Astrocyte (in vitro differentiated cells and primary cell): ENCODE data around the gene MRPS9. TPM values are rescaled to one million over a fixed set of nuclear protein-coding genes. Genes with fewer than 3 reads are reported as not detected.
A peak's percentile ranks its signal among the peaks of the same experiment; 100 is the strongest.

Experiments
- DNase-seq: peaks from one replicate; pipeline ENCODE4 v3.0.0-alpha.2; 2010; ENCODE audit warnings: low read depth
- FAIRE-seq: peaks from 2 replicates; lab custom pipeline; 2011; peaks lifted over from hg19 to GRCh38; lab: Jason Lieb, UNC
- H2AFZ ChIP-seq: 2 replicates; pipeline ENCODE4 v1.6.0; 2012; ENCODE audit warnings: low read depth, low read length, inconsistent platforms
- H3K27ac ChIP-seq: 2 replicates; pipeline ENCODE4 v1.5.1; 2011; ENCODE audit warnings: low read depth, low read length, inconsistent platforms
- H3K27me3 ChIP-seq: 2 replicates; pipeline ENCODE4 v1.6.0; 2011; ENCODE audit warnings: low read length, inconsistent platforms; ENCODE audit not compliant: insufficient read depth
- H3K36me3 ChIP-seq: 2 replicates; pipeline ENCODE4 v1.5.1; 2011; ENCODE audit warnings: low read length, inconsistent platforms; ENCODE audit not compliant: insufficient read depth
- H3K4me1 ChIP-seq: 2 replicates; pipeline ENCODE4 v1.5.1; 2011; ENCODE audit warnings: low read length, inconsistent platforms; ENCODE audit not compliant: insufficient read depth
- H3K4me2 ChIP-seq: 2 replicates; pipeline ENCODE4 v1.6.0; 2012; ENCODE audit warnings: low read length, inconsistent platforms
- H3K4me3 ChIP-seq: 2 replicates; pipeline ENCODE4 v1.5.1; 2011; ENCODE audit warnings: low read depth, mild to moderate bottlenecking, low read length, inconsistent platforms; ENCODE audit not compliant: insufficient read depth
- H3K79me2 ChIP-seq: 2 replicates; pipeline ENCODE4 v1.6.0; 2012; ENCODE audit warnings: mild to moderate bottlenecking, low read length, inconsistent platforms; ENCODE audit not compliant: insufficient read depth
- H3K9ac ChIP-seq: 2 replicates; pipeline ENCODE4 v1.6.0; 2012; ENCODE audit warnings: mild to moderate bottlenecking, low read length, inconsistent platforms
- H3K9me3 ChIP-seq: 2 replicates; pipeline ENCODE4 v1.5.1; 2012; ENCODE audit warnings: low read depth, mild to moderate bottlenecking, low read length, inconsistent platforms; ENCODE audit not compliant: insufficient read depth
- H4K20me1 ChIP-seq: 2 replicates; pipeline ENCODE4 v1.6.0; 2012; ENCODE audit warnings: low read length, inconsistent platforms; ENCODE audit not compliant: insufficient read depth
- H3K27ac Mint-ChIP-seq: one replicate; pipeline ENCODE4 v1.8.0; 2021; ENCODE audit warnings: mild to moderate bottlenecking, mixed read lengths; ENCODE audit not compliant: unreplicated experiment
- H3K27me3 Mint-ChIP-seq: one replicate; pipeline ENCODE4 v1.8.0; 2021; ENCODE audit warnings: low read depth, mixed read lengths; ENCODE audit not compliant: unreplicated experiment
- H3K36me3 Mint-ChIP-seq: one replicate; pipeline ENCODE4 v1.8.0; 2021; ENCODE audit warnings: low read depth, mixed read lengths; ENCODE audit not compliant: unreplicated experiment
- H3K4me1 Mint-ChIP-seq: one replicate; pipeline ENCODE4 v1.8.0; 2021; ENCODE audit warnings: low read depth, mixed read lengths; ENCODE audit not compliant: unreplicated experiment
- H3K4me3 Mint-ChIP-seq: one replicate; pipeline ENCODE4 v1.8.0; 2021; ENCODE audit warnings: mild to moderate bottlenecking, moderate library complexity, mixed read lengths; ENCODE audit not compliant: unreplicated experiment
- H3K9me3 Mint-ChIP-seq: one replicate; pipeline ENCODE4 v1.8.0; 2021; ENCODE audit warnings: mild to moderate bottlenecking, mixed read lengths; ENCODE audit not compliant: unreplicated experiment
- CTCF ChIP-seq: IDR thresholded peaks from 2 replicates; pipeline ENCODE4 v1.5.1; 2011; ENCODE audit warnings: low read depth, mild to moderate bottlenecking, inconsistent platforms, low read length, moderate library complexity; ENCODE audit not compliant: insufficient read depth
- EZH2 ChIP-seq: IDR thresholded peaks from 2 replicates; pipeline ENCODE4 v1.6.1; 2012; ENCODE audit warnings: mild to moderate bottlenecking, low read length, inconsistent platforms; ENCODE audit not compliant: insufficient read depth
- total RNA-seq: library from RNA; stranded (reverse); gene quantifications from 2 replicates; pipeline ENCODE4 v1.2.1, GENCODE V29; 2021

Gene MRPS9
- total RNA-seq, 1 donor from 2014 or later, result 32.3 TPM

GRCh38 chr2:105113616-105114291 lies 75.9 kb downstream of the MRPS9 start:
- FAIRE-seq, result no peak

DNA sequence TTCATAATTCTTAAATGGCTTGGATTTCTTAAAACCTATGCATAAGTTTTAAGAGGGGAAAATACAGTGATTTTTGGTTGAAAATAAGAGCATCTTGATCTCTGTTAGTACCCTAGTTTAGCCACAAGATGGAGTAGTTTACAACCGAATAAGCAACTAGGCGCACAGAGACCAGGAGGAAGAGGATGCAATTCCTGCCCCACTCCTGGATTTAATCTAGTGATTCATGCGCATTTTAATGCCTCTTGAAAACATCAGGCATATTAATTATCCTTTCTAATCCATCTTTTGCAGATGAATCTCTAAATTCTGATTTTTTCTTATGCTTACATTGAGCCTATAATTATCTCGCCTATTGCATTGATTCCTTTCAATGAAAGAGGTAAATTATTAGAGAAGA lies 76.7 kb downstream of the MRPS9 start:
- no peak overlapping the region for H2AFZ ChIP-seq
- FAIRE-seq, result peak; percentile 74

More at GRCh38 chr2:105113616-105114291, 75.9 kb downstream of the MRPS9 start:
- TF ChIP-seq EZH2 (no peak), CTCF (no peak)
- H3K4me2 ChIP-seq, result no peak overlapping the region
- H3K36me3 ChIP-seq, result no peaks in the 10 kb centered on the region
- no peaks in the 10 kb centered on the region for H3K4me1 ChIP-seq
- Mint-ChIP-seq H3K36me3 (peaks cover 2% of the 10 kb centered on the region), H3K4me3 (no peak overlapping the region), H3K27ac (no peak overlapping the region), H3K9me3 (peaks cover 2% of the 10 kb centered on the region), H3K4me1 (peaks cover 6% of the 10 kb centered on the region), H3K27me3 (peaks cover 3% of the 10 kb centered on the region)
- no peaks in the 10 kb centered on the region for H3K9me3 ChIP-seq
- H3K27ac ChIP-seq, result no peak overlapping the region
- H3K79me2 ChIP-seq, result no peaks in the 10 kb centered on the region
- no peak overlapping the region for H2AFZ ChIP-seq
- no peak overlapping the region for H3K9ac ChIP-seq
- DNase-seq, result no peak
- no peaks in the 10 kb centered on the region for H3K27me3 ChIP-seq
- H4K20me1 ChIP-seq, result no peaks in the 10 kb centered on the region
- H3K4me3 ChIP-seq, result no peak overlapping the region

More for the DNA sequence above, 76.7 kb downstream of the MRPS9 start:
- Histone ChIP-seq H3K4me1 (no peaks in the 10 kb centered on the region), H3K36me3 (no peaks in the 10 kb centered on the region), H3K9ac (no peak overlapping the region), H3K4me2 (no peak overlapping the region), H3K27ac (no peak overlapping the region), H3K27me3 (no peaks in the 10 kb centered on the region), H3K4me3 (no peak overlapping the region), H3K9me3 (no peaks in the 10 kb centered on the region), H4K20me1 (no peaks in the 10 kb centered on the region), H3K79me2 (no peaks in the 10 kb centered on the region)
- H3K27me3 Mint-ChIP-seq, result peaks cover 3% of the 10 kb centered on the region
- peaks cover 2% of the 10 kb centered on the region for H3K9me3 Mint-ChIP-seq
- TF ChIP-seq CTCF (peak; percentile 78), EZH2 (no peak)
- H3K4me1 Mint-ChIP-seq, result peaks cover 6% of the 10 kb centered on the region
- H3K4me3 Mint-ChIP-seq, result no peak overlapping the region
- H3K36me3 Mint-ChIP-seq, result peaks cover 2% of the 10 kb centered on the region
- no peak overlapping the region for H3K27ac Mint-ChIP-seq
- DNase-seq, result peak; percentile 59
